Vagina (tissue), 2 donors: ENCODE measurements around the gene TEAD4.

Experiments
- CTCF ChIP-seq, 3 experiments: fragments of 450-650 bp in 2 of 3; fragments of 200-600 bp in 1 of 3; sonication (generic) in 1 of 3; IDR thresholded peaks; one replicate each; pipeline ENCODE4 v1.5.1; 2017 to 2019; ENCODE audit warnings: antibody characterized with exemption in 3 of 3, mild to moderate bottlenecking in 2 of 3, moderate library complexity in 2 of 3
- POLR2A ChIP-seq, 2 donors: fragments of 450-650 bp; IDR thresholded peaks; one replicate each; pipeline ENCODE4 v1.6.1; 2017; ENCODE audit warnings: antibody characterized with exemption in 2 of 2, mild to moderate bottlenecking in 2 of 2, moderate library complexity in 2 of 2
- POLR2AphosphoS5 ChIP-seq, 2 donors: sonication (generic); formaldehyde crosslinking; IDR thresholded peaks; one replicate each; pipeline ENCODE4 v1.9.0; 2017; ENCODE audit warnings: antibody characterized with exemption in 2 of 2, mild to moderate bottlenecking in 2 of 2, low read depth in 1 of 2; ENCODE audit not compliant: insufficient read depth in 1 of 2

GRCh38 chr12:2970744-2971143 lies 11.5 kb downstream of the TEAD4 start:
- TF ChIP-seq POLR2A (IDR thresholded peaks at IDR 0.05) = no peak
- no peak for TF ChIP-seq CTCF (IDR thresholded peaks at IDR 0.05)
- TF ChIP-seq POLR2AphosphoS5 (IDR thresholded peaks at IDR 0.05; ENCODE audit: insufficient read depth in 1 of 2, low read depth in 1 of 2) = no peak
